ENCODE results near the gene HORMAD2.

The HORMAD2 gene

GRCh38 chr22:30171008-30171407 lies 90.7 kb downstream of the HORMAD2 start:
- DNase-seq = no peak

DNA sequence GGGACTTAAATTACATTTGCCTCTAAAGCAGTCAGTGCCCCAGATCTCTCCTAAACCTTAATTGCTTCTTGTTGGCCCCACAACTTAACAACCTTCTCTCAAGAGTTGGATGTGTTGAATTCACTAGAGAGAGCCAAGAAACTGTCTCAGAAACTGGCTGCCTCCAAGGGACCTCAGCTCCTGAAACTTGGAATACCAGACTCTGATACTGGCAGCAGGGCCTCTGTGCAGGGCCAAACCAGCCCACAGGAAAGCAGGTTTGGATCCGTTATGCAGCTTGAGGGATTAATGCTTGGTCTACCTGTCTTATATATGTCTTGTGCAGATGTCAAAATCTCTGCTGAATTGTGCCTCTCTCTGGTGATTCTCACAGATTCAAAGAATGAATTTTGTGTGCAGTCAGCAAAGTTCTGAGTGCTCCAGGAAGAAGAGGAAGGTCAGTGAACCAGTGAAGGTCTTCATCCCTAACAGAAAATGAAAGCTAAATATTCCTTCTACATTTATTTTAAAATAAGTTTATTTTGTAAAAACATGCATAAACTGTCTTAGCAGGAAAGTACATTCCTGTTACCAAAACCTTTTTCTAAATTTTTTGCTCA lies 95.5 kb downstream of the HORMAD2 start:
- DNase-seq = no peak

DNA sequence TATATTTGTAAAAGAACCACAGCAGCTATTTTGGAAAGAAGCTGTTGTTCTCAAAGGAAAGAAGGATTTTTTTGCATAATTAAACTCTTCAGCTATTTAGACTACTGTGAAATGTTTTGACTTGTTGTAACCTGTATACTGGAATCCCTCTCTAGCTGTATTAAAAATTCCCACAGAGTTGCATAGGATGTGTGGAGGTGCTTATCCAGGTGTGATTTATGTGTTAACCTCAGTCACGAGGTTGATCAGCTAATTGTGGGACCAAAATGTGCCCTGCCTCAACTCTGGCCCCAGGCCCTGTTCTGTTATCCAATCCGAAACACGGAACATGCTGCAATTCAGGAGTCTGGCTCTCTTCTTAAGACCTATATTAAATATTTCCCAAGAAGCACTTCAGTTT lies 96.2 kb downstream of the HORMAD2 start:
- DNase-seq = no peak

GRCh38 chr22:30178181-30179126 lies 98.2 kb downstream of the HORMAD2 start:
- DNase-seq = no peak

DNA sequence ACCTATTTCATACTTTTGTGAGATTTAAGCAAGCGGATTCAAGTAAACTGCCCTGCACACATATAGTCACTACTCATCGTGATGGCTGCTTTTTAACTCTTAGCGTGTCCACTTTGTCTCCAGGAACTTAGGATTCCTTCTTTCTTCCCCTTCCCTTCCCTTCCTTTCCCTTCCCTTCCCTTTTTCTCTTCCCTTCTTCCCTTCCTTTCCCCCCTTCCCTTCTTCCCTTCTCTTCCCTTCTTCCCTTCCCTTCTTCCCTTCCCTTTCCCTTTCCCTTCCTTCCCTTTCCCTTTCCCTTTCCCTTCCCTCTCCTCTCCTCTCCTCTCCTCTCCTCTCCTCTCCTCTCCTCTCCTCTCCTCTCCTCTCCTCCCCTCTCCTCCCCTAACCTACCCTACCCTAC lies 100.4 kb downstream of the HORMAD2 start:
- DNase-seq = no peak

GRCh38 chr22:30181459-30182349 lies 101.4 kb downstream of the HORMAD2 start:
- no peak for DNase-seq

- DNase-seq = no peak
Observed at GRCh38 chr22:30182350-30182745, 102.1 kb downstream of the HORMAD2 start.

GRCh38 chr22:30182815-30183214 lies 102.6 kb downstream of the HORMAD2 start:
- DNase-seq = no peak

- no peak for DNase-seq
Observed at GRCh38 chr22:30183271-30183670, 103.0 kb downstream of the HORMAD2 start.

- no peak for DNase-seq
Observed at GRCh38 chr22:30183861-30184278, 103.6 kb downstream of the HORMAD2 start.

DNA sequence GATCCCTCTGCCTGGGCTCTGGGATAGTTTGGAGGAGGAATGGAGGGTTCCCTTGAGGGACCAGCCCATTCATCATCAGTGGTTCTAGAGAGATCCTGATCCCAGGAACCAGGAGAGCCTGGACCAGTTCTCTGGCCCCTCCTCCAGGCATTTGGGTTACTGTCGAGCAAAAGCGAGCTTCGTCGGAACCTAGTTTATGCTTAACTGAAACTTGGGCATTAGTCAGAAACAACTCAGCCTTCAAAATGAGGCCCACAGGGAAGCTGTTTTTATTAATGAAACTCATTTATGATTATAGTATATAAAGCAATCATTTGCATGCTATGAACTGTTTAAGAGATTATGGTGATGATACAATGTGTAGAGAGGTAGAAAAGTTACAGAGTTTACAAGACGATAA lies 104.9 kb downstream of the HORMAD2 start:
- no peak for DNase-seq

GRCh38 chr22:30185549-30185948 lies 105.3 kb downstream of the HORMAD2 start:
- DNase-seq = no peak

DNA sequence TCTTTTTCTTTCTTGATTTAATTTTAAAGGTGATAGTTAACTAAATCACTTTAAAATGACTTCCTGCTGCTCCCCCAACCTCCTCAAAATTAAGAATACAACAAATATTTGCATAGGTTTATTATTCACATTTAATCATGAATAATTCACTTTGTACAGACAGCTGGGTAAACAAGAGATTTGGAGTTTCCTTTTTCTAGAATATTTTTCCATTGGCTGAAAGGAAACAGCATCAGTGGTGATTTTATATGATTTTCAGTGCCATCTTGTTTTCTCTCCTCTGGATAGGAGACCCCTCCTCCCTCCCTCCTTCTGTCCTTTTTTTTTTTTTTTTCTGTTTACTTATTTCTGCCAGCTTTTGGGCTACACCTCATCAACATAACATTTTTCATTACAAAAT lies 105.8 kb downstream of the HORMAD2 start:
- DNase-seq = no peak

- DNase-seq = no peak
Observed at GRCh38 chr22:30186510-30186909, 106.2 kb downstream of the HORMAD2 start.

DNA sequence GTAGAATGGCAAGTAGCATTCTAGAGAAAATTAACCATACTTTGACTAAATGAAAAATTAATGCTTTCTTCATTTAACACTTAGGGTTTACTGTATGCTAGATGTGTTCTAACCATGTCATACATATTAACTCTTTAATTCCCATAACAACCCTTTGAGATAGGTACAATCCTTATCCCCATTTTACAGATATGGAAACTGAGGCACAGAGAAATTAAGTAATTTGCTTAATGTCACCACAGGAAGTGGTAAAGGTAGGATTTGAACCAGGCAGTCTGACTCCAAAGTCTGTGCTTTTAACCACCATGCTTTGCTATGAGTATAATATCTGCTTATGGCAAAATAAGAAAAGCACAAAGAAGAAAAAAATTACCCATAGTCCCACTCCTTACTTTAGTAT lies 106.8 kb downstream of the HORMAD2 start:
- DNase-seq = no peak

- no peak for DNase-seq
Observed at GRCh38 chr22:30187529-30188407, 107.5 kb downstream of the HORMAD2 start.

- DNase-seq = no peak
Observed at GRCh38 chr22:30188911-30189310, 108.6 kb downstream of the HORMAD2 start.

DNA sequence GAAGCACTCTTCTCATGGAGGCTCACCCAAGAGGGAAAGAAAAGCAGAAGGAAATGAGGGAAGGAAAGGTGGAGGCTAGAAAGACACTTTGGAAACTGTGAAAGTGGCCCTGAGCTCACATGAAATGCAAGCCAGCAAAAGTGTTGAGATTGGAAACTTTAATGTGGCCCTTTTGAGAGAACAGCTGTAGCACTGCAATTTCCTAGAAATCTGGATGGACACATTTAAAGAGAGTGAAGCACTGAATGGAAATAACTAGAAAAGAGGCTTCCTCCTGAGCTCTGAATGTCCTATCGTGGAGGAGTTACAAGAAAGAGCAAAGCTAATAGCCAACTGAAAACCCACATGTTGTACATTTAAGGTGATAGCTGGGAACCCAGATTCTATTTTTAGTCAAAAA lies 110.3 kb downstream of the HORMAD2 start:
- no peak for DNase-seq

DNA sequence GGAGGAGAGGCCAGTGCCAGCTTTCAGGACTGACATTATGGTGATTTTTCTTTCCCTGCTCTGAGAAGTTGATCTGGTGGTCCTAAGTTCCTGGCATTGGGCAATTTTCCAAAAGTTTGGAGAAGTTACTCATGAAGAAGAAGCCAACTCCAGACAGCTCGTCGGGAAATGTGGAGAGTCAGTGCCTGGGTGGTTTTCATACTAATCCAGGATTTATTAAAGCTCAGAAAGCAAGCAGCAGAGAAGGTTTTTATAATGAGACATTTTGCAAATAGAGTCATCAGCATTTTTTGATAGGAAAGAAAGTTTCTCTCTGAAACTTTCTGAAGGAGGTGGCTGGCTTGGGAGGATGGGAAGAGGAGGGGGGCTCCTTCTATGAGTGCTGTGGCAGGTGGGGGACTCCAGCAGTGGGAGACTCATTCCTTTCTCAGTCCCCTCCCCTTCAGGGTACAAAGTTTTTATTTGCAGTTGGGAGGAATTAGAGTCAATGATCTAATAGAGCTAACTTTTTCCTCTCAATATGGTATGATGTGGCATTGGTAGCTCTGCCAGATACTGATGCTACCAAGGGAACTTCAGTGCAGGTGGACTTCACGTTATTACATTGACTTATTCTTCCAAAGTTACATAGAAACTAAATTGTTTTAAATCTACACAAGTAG lies 110.9 kb downstream of the HORMAD2 start:
- no peak for DNase-seq

DNA sequence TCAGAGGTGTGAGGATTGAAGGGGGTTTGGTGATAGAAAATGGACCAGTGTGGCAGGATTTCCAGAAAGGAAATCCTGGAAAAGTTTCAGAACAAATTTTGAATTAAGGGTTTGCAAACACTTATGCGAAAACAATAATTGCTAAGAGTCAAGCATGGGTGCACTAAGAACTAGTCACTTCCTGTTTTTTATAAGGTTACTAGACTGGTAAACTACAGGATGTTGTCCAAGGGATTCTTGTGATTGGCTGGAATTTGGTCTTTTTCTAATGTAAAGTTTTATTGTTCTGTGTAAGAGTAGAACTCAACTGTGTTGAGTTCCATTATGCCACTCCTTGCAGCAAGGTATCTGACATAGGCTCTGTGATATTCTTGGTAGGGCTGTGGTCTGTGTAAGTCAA lies 112.2 kb downstream of the HORMAD2 start:
- no peak for DNase-seq

DNA sequence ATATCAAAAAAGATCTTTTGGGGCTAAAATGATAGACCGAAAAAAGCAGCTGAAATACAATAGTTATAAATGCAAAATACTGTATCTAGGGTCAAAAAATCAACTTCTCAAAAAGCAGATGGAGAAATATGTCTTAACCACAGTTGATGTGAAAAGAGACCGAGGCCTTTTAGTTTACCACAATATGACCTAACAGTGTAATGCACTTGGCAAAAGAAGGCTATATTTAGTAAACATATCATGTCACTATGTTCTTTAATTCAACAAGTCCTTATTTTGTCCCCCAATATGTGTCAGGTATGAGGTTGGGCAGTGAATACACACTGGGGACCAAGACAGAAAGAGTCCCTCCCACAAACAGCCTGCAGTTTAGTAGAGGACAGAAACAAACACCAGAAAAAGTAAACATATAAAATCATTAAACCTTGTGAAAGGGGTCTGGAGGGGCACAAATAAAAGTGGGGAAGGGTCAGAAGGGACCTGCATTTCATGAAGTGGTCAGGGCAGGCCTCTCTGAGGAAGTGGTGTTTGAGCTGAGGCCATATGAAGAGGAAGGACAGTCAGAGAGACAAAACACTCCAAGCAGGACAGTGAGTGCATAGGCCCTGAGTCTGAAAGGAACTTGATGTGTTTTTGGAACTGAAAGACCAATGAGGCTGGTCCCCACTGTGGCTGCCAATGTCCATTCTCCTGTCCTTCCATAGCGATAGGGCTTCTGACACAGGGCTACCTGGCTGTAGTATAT lies 112.9 kb downstream of the HORMAD2 start:
- DNase-seq = no peak
